Uterus (tissue), 4 donors: ENCODE measurements around the gene EGFL8. TPM values are rescaled to one million over a fixed set of nuclear protein-coding genes. Genes with fewer than 3 reads are reported as not detected.
"Not testable (repeated sequence)": the region's sequence is repeated elsewhere in the genome, so short reads cannot be mapped to it uniquely, and the experiment has no call there.

Source experiments
- DNase-seq, 2 donors: peaks; one replicate each; pipeline ENCODE4 v3.0.0-alpha.2; 2019 to 2020
- H3K27ac ChIP-seq, 2 donors: fragments of 200-600 bp; sonication (generic); 1 replicate in 1 of 2; 2 replicates in 1 of 2; pipeline ENCODE4 v1.5.1; 2016 to 2018
- H3K27me3 ChIP-seq, 2 donors: fragments of 200-600 bp; sonication (generic); one replicate each; pipeline ENCODE4 v1.5.1; 2018 to 2019; ENCODE audit warnings: control low read depth in 1 of 2
- H3K36me3 ChIP-seq, 2 donors: fragments of 200-600 bp; sonication (generic); one replicate each; pipeline ENCODE4 v1.5.1; 2019; ENCODE audit warnings: control low read depth in 1 of 2
- H3K4me1 ChIP-seq, 2 donors: fragments of 200-600 bp; sonication (generic); one replicate each; pipeline ENCODE4 v1.5.1; 2018 to 2019; ENCODE audit warnings: control low read depth in 1 of 2
- H3K4me3 ChIP-seq, 2 donors: fragments of 200-600 bp; sonication (generic); 1 replicate in 1 of 2; 2 replicates in 1 of 2; pipeline ENCODE4 v1.5.1; 2018 to 2019; ENCODE audit warnings: mild to moderate bottlenecking in 1 of 2
- H3K9me3 ChIP-seq, 2 donors: fragments of 200-600 bp; sonication (generic); one replicate each; pipeline ENCODE4 v1.5.1; 2019; ENCODE audit warnings: control low read depth in 1 of 2
- CTCF ChIP-seq, 4 experiments: fragments of 200-600 bp in 2 of 4; fragments of 450-650 bp in 2 of 4; sonication (generic) in 2 of 4; IDR thresholded peaks; one replicate each; pipeline ENCODE4 v1.5.1; 2016 to 2019; ENCODE audit warnings: antibody characterized with exemption in 4 of 4, mild to moderate bottlenecking in 2 of 4, moderate library complexity in 1 of 4
- POLR2A ChIP-seq, 2 donors: fragments of 450-650 bp; IDR thresholded peaks; one replicate each; pipeline ENCODE4 v1.6.1; 2016; ENCODE audit warnings: antibody characterized with exemption in 2 of 2, mild to moderate bottlenecking in 1 of 2, moderate library complexity in 1 of 2
- intact Hi-C: fragments of 100-400 bp; cut with DNase I; formaldehyde crosslinking; loops from one replicate; pipeline ENCODE4 v1.15.1; 2023; ENCODE audit warnings: low total_unique reads
- total RNA-seq, 4 donors: library from RNA; depleted of rRNA in 3 of 4; stranded (reverse); fragments of >200 nt in 3 of 4; gene quantifications; one replicate each; pipeline versions ENCODE4 v1.1.0 to v1.2.4, GENCODE V29; 2014 to 2023
- donor health status: DM: yes; HTN: yes; CAD: no.

EGFL8 gene
- total RNA-seq, 4 donors from 2014 or later = 9.2 to 54.8 (median 20.2) TPM

DNA sequence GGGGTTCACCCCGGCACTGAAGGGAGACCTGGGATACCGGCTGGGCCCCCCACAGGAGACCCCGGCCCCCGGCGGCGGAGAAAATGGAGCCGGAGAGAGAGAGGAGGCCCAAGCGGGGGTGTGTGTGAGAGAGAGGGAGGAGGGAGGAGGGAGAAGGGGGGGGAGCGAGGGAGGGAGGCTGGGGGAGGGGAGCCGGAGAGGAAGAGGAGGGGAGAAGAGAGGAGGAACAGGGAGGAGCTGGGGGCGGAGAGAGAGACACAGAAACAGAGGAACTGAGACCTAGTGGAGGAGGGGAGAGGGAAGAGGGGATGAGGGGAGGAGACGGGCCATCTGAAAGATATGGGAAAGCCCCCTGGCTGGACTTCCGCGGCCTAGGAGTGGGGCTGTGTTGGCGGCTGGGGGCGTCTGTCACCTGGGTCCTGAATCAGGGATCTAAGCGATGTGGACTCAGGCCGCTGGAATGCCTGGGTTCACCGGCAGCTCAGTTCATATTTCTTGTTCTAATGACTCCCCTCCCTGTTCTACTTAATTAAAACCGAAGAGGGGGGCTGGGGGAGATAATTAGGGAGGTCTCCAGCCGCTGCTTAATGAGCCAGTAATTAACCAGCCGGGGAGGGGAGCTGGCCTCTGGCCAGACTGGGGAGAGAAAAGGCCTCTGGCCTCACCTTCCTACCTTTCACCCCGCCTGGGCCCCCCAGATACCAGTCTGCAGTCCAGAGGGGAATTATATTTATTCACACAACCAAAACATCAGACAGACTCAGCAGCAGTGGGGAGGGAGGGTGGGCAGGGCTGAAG lies 25.9 kb downstream of the EGFL8 start, which contains the start of gene PBX2:
TSS of gene PBX2 (minus strand) at position 149 of the 798 bp plus-strand sequence. CDS start 287 bp downstream, outside the sequence.
- Histone ChIP-seq H3K27ac (peak within 1 kb of the TSS; percentile 98 to 100), H3K4me1 (no peaks in the 10 kb centered on the region), H3K4me3 (peak within 1 kb of the TSS; percentile 85 to 98), H3K27me3 (no peaks in the 10 kb centered on the region), H3K36me3 (no peaks in the 10 kb centered on the region), H3K9me3 (no peaks in the 10 kb centered on the region)
- intact Hi-C loops = no loop called here
- TF ChIP-seq POLR2A (IDR thresholded peaks at IDR 0.05) (peak; percentile 86 to 96), CTCF (IDR thresholded peaks at IDR 0.05) (peak in 2 of 4 experiments; percentile 11 to 22)
- DNase-seq = peak; percentile 91 to 97

GRCh38 chr6:32190911-32191677 lies 26.7 kb downstream of the EGFL8 start:
- Histone ChIP-seq H3K27me3 (no peaks in the 10 kb centered on the region), H3K27ac (peak overlapping the region; percentile 98 to 100), H3K9me3 (no peaks in the 10 kb centered on the region), H3K4me3 (no peak overlapping the region), H3K4me1 (no peaks in the 10 kb centered on the region), H3K36me3 (no peaks in the 10 kb centered on the region)
- intact Hi-C loops = no loop called here
- no peak for DNase-seq
- no peak for TF ChIP-seq POLR2A (IDR thresholded peaks at IDR 0.05)

- H3K27me3 ChIP-seq = no peaks in the 10 kb centered on the region
- H3K27ac ChIP-seq = peak overlapping the region; percentile 98 to 100
- H3K36me3 ChIP-seq = no peaks in the 10 kb centered on the region
- no peaks in the 10 kb centered on the region for H3K9me3 ChIP-seq
- TF ChIP-seq POLR2A (IDR thresholded peaks at IDR 0.05) = no peak
- TF ChIP-seq CTCF (IDR thresholded peaks at IDR 0.05) = no peak
- no peak overlapping the region for H3K4me3 ChIP-seq
- no peak for DNase-seq
- intact Hi-C loops = no loop called here
- H3K4me1 ChIP-seq = peaks cover 0 to 3% of the 10 kb centered on the region in 2 donors
These were observed 27.6 kb downstream of the EGFL8 start for GRCh38 chr6:32191696-32192607.

GRCh38 chr6:32192608-32193039 lies 28.2 kb downstream of the EGFL8 start, which contains the start of gene GPSM3:
GPSM3 (minus strand) TSS chr6:32192643; CDS start chr6:32192513, 130 bp downstream.
- no peak for DNase-seq
- no peaks in the 10 kb centered on the region for H3K36me3 ChIP-seq
- no peak within 1 kb of the TSS for H3K4me3 ChIP-seq
- peaks cover 3 to 7% of the 10 kb centered on the region in 2 donors for H3K4me1 ChIP-seq
- peak within 1 kb of the TSS; percentile 98 to 100 for H3K27ac ChIP-seq
- H3K27me3 ChIP-seq = no peaks in the 10 kb centered on the region
- TF ChIP-seq POLR2A (IDR thresholded peaks at IDR 0.05) (no peak), CTCF (IDR thresholded peaks at IDR 0.05) (no peak)
- H3K9me3 ChIP-seq = no peaks in the 10 kb centered on the region
- intact Hi-C loops = no loop called here

- H3K9me3 ChIP-seq, H3K36me3 ChIP-seq, DNase-seq, H3K4me1 ChIP-seq, H3K4me3 ChIP-seq, H3K27me3 ChIP-seq, intact Hi-C loops: not testable (repeated sequence)
- H3K27ac ChIP-seq = peak overlapping the region; percentile 98 to 100
These were observed 28.7 kb downstream of the EGFL8 start for GRCh38 chr6:32193096-32193495.
